ENCODE data around the gene FOXO3.
A peak's percentile ranks its signal among the peaks of the same experiment; 100 is the strongest.

FOXO3 gene

DNA sequence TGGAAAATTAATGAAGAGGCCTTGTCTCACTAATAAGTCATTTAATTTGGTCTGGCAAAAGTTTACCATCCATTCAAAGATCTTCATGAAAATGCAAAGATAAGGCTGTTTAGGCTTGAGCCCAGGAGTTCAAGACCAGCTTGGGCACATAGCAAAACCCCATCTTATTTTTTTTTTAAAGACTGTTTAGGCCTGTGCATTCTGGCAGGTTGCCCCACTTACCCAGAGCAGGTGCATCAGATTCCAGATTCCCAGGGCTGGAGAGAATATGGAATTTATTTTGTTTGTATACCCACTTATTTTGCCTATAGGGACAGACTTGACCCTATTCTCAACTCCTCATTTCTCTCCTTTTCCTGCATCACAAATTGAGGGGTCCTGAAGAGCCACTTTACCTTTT, 5.7 kb downstream of the FOXO3 start:
- no peak for DNase-seq
- H3K18ac ChIP-seq (ENCODE audit: low read length), result no peak overlapping the region
- H3K4ac ChIP-seq (ENCODE audit: low read depth, low read length), result peak overlapping the region; percentile 57
- H4K8ac ChIP-seq (ENCODE audit: low read depth, low read length), result no peak overlapping the region
- H3K4me2 ChIP-seq (ENCODE audit: low read length), result no peak overlapping the region
- no peak overlapping the region for H2BK5ac ChIP-seq (ENCODE audit: low read depth, low read length, poor library complexity)
- peaks cover 3 to 8% of the 10 kb centered on the region in 2 experiments for H3K4me1 ChIP-seq (ENCODE audit: control insufficient read depth in 1 of 2, insufficient read depth in 2 of 2, low read length in 2 of 2)
- H3K23ac ChIP-seq (ENCODE audit: low read length), result no peak overlapping the region
- H4K91ac ChIP-seq (ENCODE audit: low read depth, low read length), result no peak overlapping the region
- no peaks in the 10 kb centered on the region for H3K27me3 ChIP-seq (ENCODE audit: insufficient read depth, low read length)
- no peak overlapping the region for H2AK5ac ChIP-seq (ENCODE audit: low read length)
- H3K79me1 ChIP-seq (ENCODE audit: low read length), result peaks cover 9% of the 10 kb centered on the region
- peaks cover 13 to 14% of the 10 kb centered on the region in 2 experiments for H3K36me3 ChIP-seq (ENCODE audit: control insufficient read depth in 1 of 2, insufficient read depth in 2 of 2, low read length in 2 of 2)
- peaks cover 17% of the 10 kb centered on the region for H3K79me2 ChIP-seq (ENCODE audit: control insufficient read depth, insufficient read depth, low read length, poor library complexity)
- H2BK120ac ChIP-seq (ENCODE audit: insufficient read depth, low read length, poor library complexity), result no peak overlapping the region
- H2AFZ ChIP-seq (ENCODE audit: insufficient read depth, low read length, poor library complexity), result no peak overlapping the region
- no peak overlapping the region for H2BK12ac ChIP-seq (ENCODE audit: low read length)
- H3K27ac ChIP-seq (ENCODE audit: low read depth, low read length), result no peak overlapping the region
- H3K9ac ChIP-seq (ENCODE audit: low read length), result no peak overlapping the region
- no peak overlapping the region for H4K12ac ChIP-seq (ENCODE audit: low read depth, low read length)
- H3K9me3 ChIP-seq (ENCODE audit: insufficient read depth, low read depth, low read length), result peaks cover 2% of the 10 kb centered on the region
- H3K4me3 ChIP-seq (ENCODE audit: low read depth, low read length), result no peak overlapping the region
- no peak overlapping the region for H3K14ac ChIP-seq (ENCODE audit: low read length)

DNA sequence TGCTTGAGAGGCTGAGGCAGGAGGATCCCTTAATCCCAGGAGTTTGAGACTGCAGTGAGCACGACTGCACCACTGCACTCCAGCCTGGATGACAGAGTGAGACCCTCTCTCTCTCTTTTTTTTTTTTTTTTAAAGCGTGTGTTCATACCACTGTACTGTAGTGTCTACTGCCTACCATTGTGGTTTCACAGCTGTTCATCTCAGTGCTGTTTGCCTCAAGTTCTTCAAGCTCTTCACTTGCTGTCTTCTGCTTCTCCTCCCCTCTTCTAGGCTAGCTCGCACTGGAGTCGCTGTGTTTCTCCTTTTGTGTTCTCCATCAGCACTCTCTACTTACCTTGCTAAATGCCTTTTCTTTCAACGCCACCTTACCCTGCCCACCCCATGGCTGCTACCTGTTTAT, 7.4 kb downstream of the FOXO3 start:
- no peak overlapping the region for H3K18ac ChIP-seq (ENCODE audit: low read length)
- H2BK120ac ChIP-seq (ENCODE audit: insufficient read depth, low read length, poor library complexity), result no peak overlapping the region
- no peak overlapping the region for H4K8ac ChIP-seq (ENCODE audit: low read depth, low read length)
- H3K79me2 ChIP-seq (ENCODE audit: control insufficient read depth, insufficient read depth, low read length, poor library complexity), result peaks cover 11% of the 10 kb centered on the region
- H4K91ac ChIP-seq (ENCODE audit: low read depth, low read length), result no peak overlapping the region
- no peak overlapping the region for H2BK5ac ChIP-seq (ENCODE audit: low read depth, low read length, poor library complexity)
- peak overlapping the region; percentile 85 for H3K4ac ChIP-seq (ENCODE audit: low read depth, low read length)
- no peak for DNase-seq
- peaks cover 3 to 8% of the 10 kb centered on the region in 2 experiments for H3K4me1 ChIP-seq (ENCODE audit: control insufficient read depth in 1 of 2, insufficient read depth in 2 of 2, low read length in 2 of 2)
- H2AFZ ChIP-seq (ENCODE audit: insufficient read depth, low read length, poor library complexity), result no peak overlapping the region
- H3K4me3 ChIP-seq (ENCODE audit: low read depth, low read length), result no peak overlapping the region
- H3K36me3 ChIP-seq (ENCODE audit: control insufficient read depth in 1 of 2, insufficient read depth in 2 of 2, low read length in 2 of 2), result peaks cover 13 to 16% of the 10 kb centered on the region in 2 experiments
- no peak overlapping the region for H3K14ac ChIP-seq (ENCODE audit: low read length)
- no peak overlapping the region for H3K27ac ChIP-seq (ENCODE audit: low read depth, low read length)
- H3K79me1 ChIP-seq (ENCODE audit: low read length), result no peaks in the 10 kb centered on the region
- H3K23ac ChIP-seq (ENCODE audit: low read length), result no peak overlapping the region
- no CpG with 5 or more reads among the region's 5 CpGs for WGBS (ENCODE audit: extremely low coverage, insufficient coverage, insufficient read length)
- no peak overlapping the region for H3K9ac ChIP-seq (ENCODE audit: low read length)
- no peak overlapping the region for H4K12ac ChIP-seq (ENCODE audit: low read depth, low read length)
- H2AK5ac ChIP-seq (ENCODE audit: low read length), result no peak overlapping the region
- H2BK12ac ChIP-seq (ENCODE audit: low read length), result no peak overlapping the region
- no peaks in the 10 kb centered on the region for H3K27me3 ChIP-seq (ENCODE audit: insufficient read depth, low read length)
- no peak overlapping the region for H3K4me2 ChIP-seq (ENCODE audit: low read length)
- no peaks in the 10 kb centered on the region for H3K9me3 ChIP-seq (ENCODE audit: insufficient read depth, low read depth, low read length)

GRCh38 chr6:108568551-108569305, 8.0 kb downstream of the FOXO3 start:
- Histone ChIP-seq H4K8ac (ENCODE audit: low read depth, low read length) (no peak overlapping the region), H3K4me2 (ENCODE audit: low read length) (no peak overlapping the region), H3K23ac (ENCODE audit: low read length) (no peak overlapping the region), H3K79me2 (ENCODE audit: control insufficient read depth, insufficient read depth, low read length, poor library complexity) (peaks cover 11% of the 10 kb centered on the region), H4K12ac (ENCODE audit: low read depth, low read length) (no peak overlapping the region), H2BK5ac (ENCODE audit: low read depth, low read length, poor library complexity) (no peak overlapping the region), H2AK5ac (ENCODE audit: low read length) (no peak overlapping the region), H2BK120ac (ENCODE audit: insufficient read depth, low read length, poor library complexity) (no peak overlapping the region), H3K14ac (ENCODE audit: low read length) (no peak overlapping the region), H3K79me1 (ENCODE audit: low read length) (no peaks in the 10 kb centered on the region), H3K4me1 (ENCODE audit: control insufficient read depth in 1 of 2, insufficient read depth in 2 of 2, low read length in 2 of 2) (peaks cover 3 to 8% of the 10 kb centered on the region in 2 experiments), H3K4me3 (ENCODE audit: low read depth, low read length) (no peak overlapping the region), H3K36me3 (ENCODE audit: control insufficient read depth in 1 of 2, insufficient read depth in 2 of 2, low read length in 2 of 2) (peaks cover 13 to 16% of the 10 kb centered on the region in 2 experiments), H3K27ac (ENCODE audit: low read depth, low read length) (no peak overlapping the region), H3K9ac (ENCODE audit: low read length) (no peak overlapping the region), H3K18ac (ENCODE audit: low read length) (no peak overlapping the region), H2BK12ac (ENCODE audit: low read length) (no peak overlapping the region), H3K9me3 (ENCODE audit: insufficient read depth, low read depth, low read length) (no peaks in the 10 kb centered on the region), H3K4ac (ENCODE audit: low read depth, low read length) (no peak overlapping the region), H3K27me3 (ENCODE audit: insufficient read depth, low read length) (no peaks in the 10 kb centered on the region), H2AFZ (ENCODE audit: insufficient read depth, low read length, poor library complexity) (no peak overlapping the region), H4K91ac (ENCODE audit: low read depth, low read length) (no peak overlapping the region)
- DNase-seq, result no peak
- WGBS (ENCODE audit: extremely low coverage, insufficient coverage, insufficient read length), result no CpG with 5 or more reads among the region's 3 CpGs

DNA sequence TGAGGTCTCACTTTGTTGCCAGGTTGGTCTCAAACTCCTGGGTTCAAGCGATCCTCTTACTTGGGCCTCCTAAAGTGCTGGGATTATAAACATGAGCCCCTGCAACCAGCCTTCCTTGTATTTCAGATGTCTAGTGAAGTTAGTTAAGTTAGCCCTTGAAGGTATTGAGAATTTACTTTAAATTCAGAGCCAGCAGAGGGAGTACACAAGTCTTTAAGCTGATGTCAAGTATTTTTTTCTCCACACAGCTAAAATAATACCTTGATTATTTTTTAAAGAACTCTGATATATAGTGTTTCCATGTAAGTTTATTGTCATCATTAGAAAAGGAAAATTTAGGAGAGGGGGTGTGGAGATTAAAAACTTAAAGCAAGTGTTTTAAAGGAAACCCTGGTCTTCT, 9.8 kb downstream of the FOXO3 start:
- Histone ChIP-seq H3K27ac (ENCODE audit: low read depth, low read length) (no peak overlapping the region), H3K79me2 (ENCODE audit: control insufficient read depth, insufficient read depth, low read length, poor library complexity) (peaks cover 11% of the 10 kb centered on the region), H3K79me1 (ENCODE audit: low read length) (peaks cover 2% of the 10 kb centered on the region), H3K9me3 (ENCODE audit: insufficient read depth, low read depth, low read length) (no peaks in the 10 kb centered on the region), H3K4me2 (ENCODE audit: low read length) (no peak overlapping the region), H3K27me3 (ENCODE audit: insufficient read depth, low read length) (no peaks in the 10 kb centered on the region), H3K9ac (ENCODE audit: low read length) (no peak overlapping the region), H3K14ac (ENCODE audit: low read length) (no peak overlapping the region), H4K12ac (ENCODE audit: low read depth, low read length) (no peak overlapping the region), H3K18ac (ENCODE audit: low read length) (no peak overlapping the region), H2AK5ac (ENCODE audit: low read length) (no peak overlapping the region), H4K8ac (ENCODE audit: low read depth, low read length) (no peak overlapping the region), H3K4me1 (ENCODE audit: control insufficient read depth in 1 of 2, insufficient read depth in 2 of 2, low read length in 2 of 2) (peaks cover 2 to 3% of the 10 kb centered on the region in 2 experiments), H4K91ac (ENCODE audit: low read depth, low read length) (no peak overlapping the region), H3K23ac (ENCODE audit: low read length) (no peak overlapping the region), H3K4ac (ENCODE audit: low read depth, low read length) (peak overlapping the region; percentile 97), H3K36me3 (ENCODE audit: control insufficient read depth in 1 of 2, insufficient read depth in 2 of 2, low read length in 2 of 2) (peaks cover 13 to 16% of the 10 kb centered on the region in 2 experiments), H3K4me3 (ENCODE audit: low read depth, low read length) (no peak overlapping the region), H2AFZ (ENCODE audit: insufficient read depth, low read length, poor library complexity) (no peak overlapping the region), H2BK12ac (ENCODE audit: low read length) (no peak overlapping the region), H2BK120ac (ENCODE audit: insufficient read depth, low read length, poor library complexity) (no peak overlapping the region), H2BK5ac (ENCODE audit: low read depth, low read length, poor library complexity) (no peak overlapping the region)
- DNase-seq, result no peak
- no CpG with 5 or more reads among the region's 1 CpG for WGBS (ENCODE audit: extremely low coverage, insufficient coverage, insufficient read length)

Data from trophoblast cell (in vitro differentiated cells and primary cell).